ENCODE data around the gene DHRS13.
"Not testable (repeated sequence)": the region's sequence is repeated elsewhere in the genome, so short reads cannot be mapped to it uniquely, and the experiment has no call there.

The DHRS13 gene

GRCh38 chr17:28897769-28898526, 4.9 kb downstream of the DHRS13 start:
- peaks cover 5% of the 10 kb centered on the region for H3K27me3 Mint-ChIP-seq (ENCODE audit: low read depth)
- peak overlapping the region; percentile 61 to 85 (median 81) for H3K27ac Mint-ChIP-seq
- H3K4me1 Mint-ChIP-seq: peaks cover 30% of the 10 kb centered on the region
- H3K4me3 Mint-ChIP-seq: peak overlapping the region; percentile 90 to 95 (median 95)
- H3K36me3 Mint-ChIP-seq (ENCODE audit: low read depth): peaks cover 17% of the 10 kb centered on the region
- no peak for TF ChIP-seq CTCF (IDR thresholded peaks at IDR 0.05; ENCODE audit: unreplicated experiment in 3 of 3)
- no peaks in the 10 kb centered on the region for H3K9me3 Mint-ChIP-seq

- H3K36me3 Mint-ChIP-seq (ENCODE audit: low read depth): peaks cover 16% of the 10 kb centered on the region
- TF ChIP-seq CTCF (IDR thresholded peaks at IDR 0.05; ENCODE audit: unreplicated experiment in 3 of 3): peak in 1 of 3 experiments; percentile 15
- H3K27ac Mint-ChIP-seq: peak within 1 kb of the TSS; percentile 61 to 89 (median 81)
- peak within 1 kb of the TSS; percentile 90 to 95 (median 95) for H3K4me3 Mint-ChIP-seq
- peaks cover 28% of the 10 kb centered on the region for H3K4me1 Mint-ChIP-seq
- peaks cover 3% of the 10 kb centered on the region for H3K27me3 Mint-ChIP-seq (ENCODE audit: low read depth)
- H3K9me3 Mint-ChIP-seq: no peaks in the 10 kb centered on the region
Measured at GRCh38 chr17:28896884-28897768, 5.8 kb downstream of the DHRS13 start, which contains the start of gene FLOT2. Gene FLOT2 (minus strand): TSS chr17:28897733. CDS start chr17:28897574, 159 bp downstream.

GRCh38 chr17:28896491-28896883, 6.4 kb downstream of the DHRS13 start:
- Mint-ChIP-seq H3K27me3 (ENCODE audit: low read depth) (no peaks in the 10 kb centered on the region), H3K27ac (peak overlapping the region; percentile 40 to 89 (median 78)), H3K9me3 (no peaks in the 10 kb centered on the region), H3K4me3 (peak overlapping the region; percentile 90 to 95 (median 95)), H3K36me3 (ENCODE audit: low read depth) (peaks cover 13% of the 10 kb centered on the region), H3K4me1 (peaks cover 26% of the 10 kb centered on the region)
- TF ChIP-seq CTCF (IDR thresholded peaks at IDR 0.05; ENCODE audit: unreplicated experiment in 3 of 3): no peak

- peak overlapping the region; percentile 40 to 89 (median 78) for H3K27ac Mint-ChIP-seq
- peaks cover 16% of the 10 kb centered on the region for H3K36me3 Mint-ChIP-seq (ENCODE audit: low read depth)
- no peaks in the 10 kb centered on the region for H3K9me3 Mint-ChIP-seq
- no peak for TF ChIP-seq CTCF (IDR thresholded peaks at IDR 0.05; ENCODE audit: unreplicated experiment in 3 of 3)
- H3K4me3 Mint-ChIP-seq: peak overlapping the region; percentile 90 to 95 (median 95)
- H3K27me3 Mint-ChIP-seq (ENCODE audit: low read depth): no peaks in the 10 kb centered on the region
- peaks cover 31% of the 10 kb centered on the region for H3K4me1 Mint-ChIP-seq
Measured at GRCh38 chr17:28895794-28896447, 7.0 kb downstream of the DHRS13 start.

GRCh38 chr17:28893248-28894183, 9.4 kb downstream of the DHRS13 start:
- not testable (repeated sequence) for H3K27me3 Mint-ChIP-seq (ENCODE audit: low read depth); H3K9me3 Mint-ChIP-seq; H3K4me3 Mint-ChIP-seq
- H3K27ac Mint-ChIP-seq: peak overlapping the region; percentile 24 to 63 (median 62)
- peaks cover 11% of the 10 kb centered on the region for H3K36me3 Mint-ChIP-seq (ENCODE audit: low read depth)
- H3K4me1 Mint-ChIP-seq: peaks cover 33% of the 10 kb centered on the region
